ENCODE measurements around the gene NOCT.

- TF ChIP-seq CTCF (IDR thresholded peaks at IDR 0.05) = no peak
- no peak for TF ChIP-seq POLR2AphosphoS5 (IDR thresholded peaks at IDR 0.05)
Observed at GRCh38 chr4:139053909-139054308, 38.3 kb downstream of the NOCT start.
